ENCODE measurements around the gene UBR7.
"Not testable (repeated sequence)": the region's sequence is repeated elsewhere in the genome, so short reads cannot be mapped to it uniquely, and the experiment has no call there.

UBR7 gene

DNA sequence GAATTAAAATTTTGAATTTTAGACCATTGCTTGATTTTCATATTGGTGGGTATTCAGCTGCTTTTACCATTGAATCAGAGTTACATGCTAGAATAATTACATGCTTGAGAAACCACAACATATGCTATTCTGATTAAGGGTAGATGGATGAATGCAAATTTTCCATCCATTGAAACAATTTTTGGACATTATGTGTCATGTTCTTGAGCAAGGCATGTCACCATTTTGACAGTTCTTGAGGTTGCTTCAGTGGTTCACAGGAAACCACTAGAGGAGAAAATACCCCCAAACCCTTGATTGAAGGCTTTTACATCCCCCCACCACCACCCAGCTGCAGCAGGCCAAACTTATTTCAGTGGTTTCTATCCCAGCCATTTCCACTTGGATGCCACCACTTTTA, 13.5 kb downstream of the UBR7 start:
- Mint-ChIP-seq H3K36me3 (ENCODE audit: low read depth) (peaks cover 83% of the 10 kb centered on the region), H3K4me1 (ENCODE audit: low read depth) (peaks cover 5% of the 10 kb centered on the region), H3K4me3 (no peak overlapping the region), H3K27ac (no peak overlapping the region), H3K9me3 (no peaks in the 10 kb centered on the region), H3K27me3 (no peaks in the 10 kb centered on the region)
- DNase-seq: no peak

DNA sequence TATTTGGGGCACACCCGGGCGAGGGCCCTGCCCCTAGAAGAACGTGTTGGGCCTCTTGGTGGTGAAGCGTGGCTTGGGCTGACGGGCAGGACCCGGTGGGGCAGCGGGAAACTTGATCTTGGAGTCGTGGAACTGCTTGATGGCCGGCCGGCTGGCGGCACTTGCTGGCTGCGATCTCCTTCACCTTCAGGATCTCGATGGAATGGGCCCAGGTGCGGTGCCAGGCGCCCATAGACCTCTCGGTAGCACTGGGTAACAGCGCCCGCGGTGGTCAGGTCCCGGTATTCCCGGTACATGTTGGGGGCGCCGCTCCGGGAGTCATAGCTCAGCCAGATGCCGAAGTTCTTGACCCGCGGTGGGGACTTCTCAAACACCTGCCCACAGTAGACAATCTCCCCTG, 16.5 kb downstream of the UBR7 start:
- Mint-ChIP-seq H3K4me3 (no peak overlapping the region), H3K4me1 (ENCODE audit: low read depth) (peaks cover 5% of the 10 kb centered on the region), H3K9me3 (no peaks in the 10 kb centered on the region), H3K36me3 (ENCODE audit: low read depth) (peaks cover 84% of the 10 kb centered on the region), H3K27me3 (no peaks in the 10 kb centered on the region), H3K27ac (no peak overlapping the region)
- no peak for DNase-seq

DNA sequence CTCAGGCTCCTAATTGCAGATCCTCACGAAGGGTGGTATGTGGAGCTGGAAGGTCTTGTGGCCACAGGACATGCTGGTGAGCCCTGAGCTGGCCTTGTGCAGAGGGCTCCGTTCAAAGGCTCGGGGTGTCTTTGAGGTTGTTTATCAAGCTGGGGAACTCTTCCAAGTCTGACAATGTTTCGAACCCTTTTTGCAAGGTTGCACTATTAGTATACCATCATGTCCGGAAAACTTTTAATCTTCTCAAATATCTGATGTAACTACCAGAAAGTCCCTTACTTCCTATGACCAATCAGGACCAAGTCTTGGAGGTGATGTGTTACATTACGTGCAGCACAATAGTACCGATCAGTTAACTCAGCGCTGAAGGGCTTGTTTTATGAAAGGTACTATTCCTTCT, 21.5 kb downstream of the UBR7 start:
- Mint-ChIP-seq H3K4me3 (no peak overlapping the region), H3K36me3 (ENCODE audit: low read depth) (peaks cover 55% of the 10 kb centered on the region)
- DNase-seq: no peak

DNA sequence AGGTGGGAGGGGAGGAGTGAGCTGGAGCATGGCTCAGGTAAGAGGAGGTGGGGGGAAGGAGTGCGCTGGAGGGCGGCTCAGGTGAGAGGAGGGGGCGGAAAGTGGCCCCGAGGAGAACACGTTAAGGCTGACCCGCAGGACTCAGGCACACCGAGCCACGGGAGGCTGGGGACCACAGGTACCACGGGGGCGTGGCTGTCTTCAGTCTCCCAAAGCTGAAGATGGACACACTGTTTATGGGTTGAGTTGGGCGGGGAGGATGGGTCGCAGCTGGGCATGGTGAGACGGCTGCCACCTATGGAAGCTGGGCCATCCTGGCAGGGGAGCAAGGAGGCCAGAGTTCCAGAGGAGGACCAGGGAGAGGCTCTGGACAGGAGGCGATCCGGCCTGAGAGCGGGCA, 23.5 kb downstream of the UBR7 start:
- H3K9me3 Mint-ChIP-seq: no peaks in the 10 kb centered on the region
- H3K4me1 Mint-ChIP-seq (ENCODE audit: low read depth): peaks cover 16% of the 10 kb centered on the region
- H3K27ac Mint-ChIP-seq: no peak overlapping the region
- H3K27me3 Mint-ChIP-seq: peaks cover 12% of the 10 kb centered on the region
- H3K4me3 Mint-ChIP-seq: peak overlapping the region; percentile 71
- H3K36me3 Mint-ChIP-seq (ENCODE audit: low read depth): peaks cover 38% of the 10 kb centered on the region
- no peak for DNase-seq

More for the DNA sequence above, 21.5 kb downstream of the UBR7 start:
- H3K27ac Mint-ChIP-seq: no peak overlapping the region
- H3K27me3 Mint-ChIP-seq: peaks cover 12% of the 10 kb centered on the region
- no peaks in the 10 kb centered on the region for H3K9me3 Mint-ChIP-seq
- peaks cover 16% of the 10 kb centered on the region for H3K4me1 Mint-ChIP-seq (ENCODE audit: low read depth)

DNA sequence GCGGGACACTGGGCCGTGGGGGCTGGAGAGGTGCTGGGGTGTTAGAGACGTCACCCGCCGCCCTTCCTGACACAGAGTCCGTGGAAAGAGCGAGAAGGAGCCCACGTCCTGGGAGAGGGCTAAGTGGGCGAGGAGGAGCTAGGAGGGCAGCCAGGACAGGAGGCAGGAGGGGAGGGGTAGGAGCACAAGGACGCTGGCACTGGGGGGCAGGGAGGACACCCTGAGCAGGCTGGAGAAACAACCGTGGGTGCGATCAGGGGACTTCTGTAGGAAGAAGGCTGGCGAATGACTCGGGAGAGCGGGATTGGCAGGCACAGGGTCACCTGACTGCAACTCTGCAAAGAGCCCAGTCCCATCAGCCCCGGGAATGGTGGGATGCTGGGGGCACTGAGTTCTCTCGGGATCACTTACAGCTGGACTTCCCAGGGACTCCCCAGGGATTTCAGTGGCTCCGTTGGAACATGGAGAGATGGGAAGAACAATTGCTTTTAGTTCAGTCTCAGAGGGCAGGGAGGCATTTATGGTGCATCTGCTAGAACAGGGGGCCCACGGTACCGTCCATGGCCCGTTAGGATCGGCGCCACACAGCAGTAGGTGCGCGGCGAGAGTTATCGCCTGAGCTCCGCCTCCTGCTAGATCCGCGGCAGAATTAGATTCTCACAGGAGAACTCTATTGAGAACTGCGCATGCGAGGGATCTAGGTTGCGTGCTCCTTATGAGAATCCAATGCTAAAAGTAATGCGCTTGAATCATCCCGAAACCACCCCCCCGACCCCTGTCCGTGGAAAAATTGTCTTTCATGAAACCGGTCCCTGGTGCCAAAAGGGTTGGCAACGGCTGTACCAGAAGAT, 24.3 kb downstream of the UBR7 start:
- no peak for DNase-seq
- Mint-ChIP-seq H3K9me3 (no peaks in the 10 kb centered on the region), H3K4me3 (peak overlapping the region; percentile 71), H3K4me1 (ENCODE audit: low read depth) (peaks cover 19% of the 10 kb centered on the region), H3K27ac (peak overlapping the region; percentile 27), H3K36me3 (ENCODE audit: low read depth) (peaks cover 30% of the 10 kb centered on the region), H3K27me3 (peaks cover 12% of the 10 kb centered on the region)

DNA sequence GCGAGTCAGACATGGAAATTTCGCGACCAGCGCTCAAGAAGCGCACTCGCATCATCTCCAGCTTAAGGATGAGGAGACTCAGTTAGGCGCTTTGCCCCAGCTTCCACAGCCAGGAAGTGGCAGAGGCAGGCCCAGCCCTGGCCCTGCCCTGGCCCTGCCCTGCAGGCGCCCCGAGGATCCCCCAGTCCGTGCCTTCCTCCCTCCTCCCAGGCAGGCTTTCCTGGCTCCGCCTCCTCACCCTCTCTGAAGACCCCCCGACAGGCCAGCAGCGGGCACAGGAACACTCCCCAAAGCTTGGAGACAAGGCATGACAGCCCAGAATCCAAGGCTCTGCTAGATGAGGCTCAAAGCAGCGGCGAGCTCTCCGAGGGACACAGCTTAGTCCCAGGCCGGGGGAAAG, 25.1 kb downstream of the UBR7 start:
- no peaks in the 10 kb centered on the region for H3K9me3 Mint-ChIP-seq
- peaks cover 12% of the 10 kb centered on the region for H3K27me3 Mint-ChIP-seq
- H3K4me1 Mint-ChIP-seq (ENCODE audit: low read depth): peaks cover 23% of the 10 kb centered on the region
- no peak for DNase-seq
- no peak overlapping the region for H3K4me3 Mint-ChIP-seq
- H3K27ac Mint-ChIP-seq: peak overlapping the region; percentile 10
- H3K36me3 Mint-ChIP-seq (ENCODE audit: low read depth): peaks cover 24% of the 10 kb centered on the region

DNA sequence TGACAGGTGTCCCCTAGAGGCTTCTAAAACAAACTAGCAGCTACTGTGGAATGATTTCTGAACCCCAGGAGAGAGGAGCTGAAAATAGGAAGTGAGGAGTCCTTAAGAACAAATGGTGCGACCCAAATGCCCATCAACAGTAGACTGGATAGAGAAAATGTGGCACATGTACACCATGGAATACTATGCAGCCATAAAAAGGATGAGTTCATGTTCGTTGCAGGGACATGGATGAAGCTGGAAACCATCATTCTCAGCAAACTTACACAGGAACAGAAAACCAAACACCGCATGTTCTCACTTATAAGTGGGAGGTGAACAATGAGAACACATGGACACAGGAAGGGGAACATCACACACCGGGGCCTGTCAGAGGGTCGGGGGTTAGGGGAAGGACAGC, 26.0 kb downstream of the UBR7 start:
- peaks cover 15% of the 10 kb centered on the region for H3K36me3 Mint-ChIP-seq (ENCODE audit: low read depth)
- H3K9me3 Mint-ChIP-seq, H3K27ac Mint-ChIP-seq, H3K4me3 Mint-ChIP-seq, DNase-seq: not testable (repeated sequence)
- peaks cover 29% of the 10 kb centered on the region for H3K4me1 Mint-ChIP-seq (ENCODE audit: low read depth)
- peaks cover 12% of the 10 kb centered on the region for H3K27me3 Mint-ChIP-seq

DNA sequence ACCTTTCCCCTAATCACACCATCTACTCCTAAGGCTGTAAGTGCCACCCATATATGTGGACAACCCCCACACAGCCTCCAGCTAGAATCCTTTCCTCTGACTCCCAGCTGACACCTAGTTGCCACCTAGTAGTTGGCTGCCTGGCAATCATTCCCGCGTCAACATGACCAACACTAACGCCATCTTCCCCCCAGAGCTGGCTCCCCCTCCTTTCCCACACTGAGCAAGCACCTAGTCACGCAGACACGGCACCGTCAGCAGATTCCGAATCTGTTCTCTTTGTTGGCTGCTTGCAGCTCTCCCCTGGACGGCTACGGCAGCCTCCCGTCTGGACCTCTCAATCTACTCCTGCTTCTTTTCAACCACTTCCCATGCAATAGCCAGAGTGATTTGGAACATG, 27.7 kb downstream of the UBR7 start:
- no peak overlapping the region for H3K4me3 Mint-ChIP-seq
- peaks cover 33% of the 10 kb centered on the region for H3K4me1 Mint-ChIP-seq (ENCODE audit: low read depth)
- H3K27me3 Mint-ChIP-seq: peaks cover 12% of the 10 kb centered on the region
- H3K27ac Mint-ChIP-seq: no peak overlapping the region
- no peaks in the 10 kb centered on the region for H3K9me3 Mint-ChIP-seq
- no peak for DNase-seq
- peaks cover 5% of the 10 kb centered on the region for H3K36me3 Mint-ChIP-seq (ENCODE audit: low read depth)

DNA sequence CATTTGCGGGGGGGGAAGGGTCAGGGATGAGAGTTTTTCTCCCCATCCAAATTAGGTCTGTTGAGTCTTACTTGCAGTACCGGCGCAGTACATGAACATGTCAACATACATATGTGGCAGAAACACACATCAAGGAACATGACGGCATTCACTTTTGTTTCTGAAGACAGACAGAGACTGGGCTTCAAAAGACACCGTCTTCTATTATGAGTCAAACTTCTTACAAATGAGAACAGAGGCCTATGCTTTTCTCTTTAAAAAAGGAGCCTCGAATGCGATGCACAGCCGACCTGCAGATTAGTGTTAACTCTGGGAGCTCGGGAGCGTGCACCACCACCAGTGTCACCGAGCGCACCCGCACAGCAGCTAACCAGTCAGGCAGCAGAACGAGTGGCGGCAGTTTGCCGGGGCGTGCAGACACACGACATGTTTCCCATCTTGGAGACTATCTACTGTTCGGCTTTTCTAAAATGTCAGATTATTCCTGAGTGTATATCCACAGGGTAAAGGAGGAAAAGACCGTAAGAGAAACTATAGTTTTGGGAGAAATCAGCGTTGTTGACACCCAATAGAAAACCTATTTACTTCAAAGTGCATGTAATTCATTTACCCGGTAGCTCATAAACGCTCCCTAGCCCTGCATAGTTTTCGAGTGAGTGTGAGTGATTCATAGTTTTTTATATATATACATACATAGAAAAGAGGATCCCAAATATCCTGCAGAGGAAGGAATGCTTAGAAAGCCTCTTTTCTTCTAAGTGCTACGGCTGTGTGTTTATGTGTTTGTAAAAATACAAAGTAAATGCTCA, 33.0 kb downstream of the UBR7 start:
- peaks cover 48% of the 10 kb centered on the region for H3K36me3 Mint-ChIP-seq (ENCODE audit: low read depth)
- no peaks in the 10 kb centered on the region for H3K9me3 Mint-ChIP-seq
- DNase-seq: no peak
- H3K27me3 Mint-ChIP-seq: no peaks in the 10 kb centered on the region
- H3K4me3 Mint-ChIP-seq: no peak overlapping the region
- no peak overlapping the region for H3K27ac Mint-ChIP-seq
- peaks cover 18% of the 10 kb centered on the region for H3K4me1 Mint-ChIP-seq (ENCODE audit: low read depth)

DNA sequence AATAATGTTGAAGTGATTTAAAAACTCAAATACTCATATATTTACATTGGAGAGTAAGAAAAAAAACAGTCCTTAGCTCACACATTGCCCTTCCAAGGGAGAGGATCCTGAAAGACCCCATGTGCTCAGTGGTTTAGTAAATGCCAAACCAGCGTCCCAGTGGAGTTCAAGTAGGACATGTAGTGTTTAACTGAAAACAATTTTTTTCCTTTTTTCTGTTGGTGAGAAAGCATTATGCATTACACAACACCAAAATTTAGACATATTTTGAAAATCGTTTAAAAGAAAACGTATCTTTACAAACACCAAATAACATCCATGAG, 33.6 kb downstream of the UBR7 start:
- H3K27ac Mint-ChIP-seq: no peak overlapping the region
- peaks cover 54% of the 10 kb centered on the region for H3K36me3 Mint-ChIP-seq (ENCODE audit: low read depth)
- peaks cover 18% of the 10 kb centered on the region for H3K4me1 Mint-ChIP-seq (ENCODE audit: low read depth)
- no peak for DNase-seq
- no peak overlapping the region for H3K4me3 Mint-ChIP-seq
- no peaks in the 10 kb centered on the region for H3K9me3 Mint-ChIP-seq
- no peaks in the 10 kb centered on the region for H3K27me3 Mint-ChIP-seq

DNA sequence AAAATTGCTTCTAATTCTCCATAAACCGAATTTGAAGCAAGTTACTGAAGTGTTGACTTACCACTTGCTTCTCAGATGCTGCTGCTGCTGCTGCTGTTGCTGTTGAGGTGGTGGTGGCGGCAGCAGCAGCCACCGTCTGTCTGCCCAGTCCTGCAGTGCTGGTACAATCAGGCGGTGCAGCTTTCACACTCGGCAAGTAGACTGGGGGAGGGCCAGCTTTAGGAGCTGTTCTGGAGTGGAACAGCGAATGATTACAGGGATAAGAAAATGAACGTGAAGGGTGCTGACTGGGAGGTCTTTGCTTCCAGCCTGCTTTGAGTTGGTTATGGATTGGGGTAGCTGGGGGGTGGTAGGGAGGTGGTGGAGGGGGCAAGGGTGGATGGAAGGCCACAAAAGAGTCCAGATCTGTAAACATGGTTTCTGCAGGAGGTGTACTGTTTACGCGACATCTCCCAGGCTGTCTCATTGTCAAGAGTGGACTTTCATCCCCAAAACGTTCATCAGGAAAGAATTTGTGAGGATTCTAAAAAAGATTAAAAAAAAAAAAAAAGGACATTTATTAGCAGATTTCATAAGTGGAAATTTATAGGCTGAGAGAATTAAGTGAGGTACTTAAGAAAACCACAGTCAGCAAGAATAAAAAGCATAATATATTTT, 38.8 kb downstream of the UBR7 start:
- Mint-ChIP-seq H3K27ac (no peak overlapping the region), H3K36me3 (ENCODE audit: low read depth) (peaks cover 82% of the 10 kb centered on the region), H3K27me3 (no peaks in the 10 kb centered on the region), H3K4me1 (ENCODE audit: low read depth) (no peaks in the 10 kb centered on the region), H3K4me3 (no peak overlapping the region), H3K9me3 (no peaks in the 10 kb centered on the region)
- no peak for DNase-seq

DNA sequence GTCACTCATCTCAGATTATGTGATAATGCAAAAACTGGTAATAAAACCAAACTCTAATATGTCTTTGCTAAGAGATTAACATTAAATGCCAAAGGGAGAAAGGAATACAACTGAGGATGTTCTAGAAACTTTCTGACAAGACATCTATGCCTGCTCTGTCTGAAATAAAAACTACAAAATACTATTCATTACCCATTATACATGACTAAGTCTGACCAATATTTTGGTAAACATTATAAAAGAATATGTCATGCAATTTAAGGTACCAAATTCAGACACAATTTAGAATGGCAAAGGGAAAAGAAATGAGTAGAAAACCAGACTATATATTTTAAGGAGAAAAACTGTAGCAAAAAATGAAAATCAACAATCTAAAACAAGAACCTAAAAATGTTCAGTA, 39.5 kb downstream of the UBR7 start:
- no peaks in the 10 kb centered on the region for H3K27me3 Mint-ChIP-seq
- no peak for DNase-seq
- H3K4me1 Mint-ChIP-seq (ENCODE audit: low read depth): no peaks in the 10 kb centered on the region
- H3K4me3 Mint-ChIP-seq: no peak overlapping the region
- no peaks in the 10 kb centered on the region for H3K9me3 Mint-ChIP-seq
- no peak overlapping the region for H3K27ac Mint-ChIP-seq
- H3K36me3 Mint-ChIP-seq (ENCODE audit: low read depth): peaks cover 85% of the 10 kb centered on the region

DNA sequence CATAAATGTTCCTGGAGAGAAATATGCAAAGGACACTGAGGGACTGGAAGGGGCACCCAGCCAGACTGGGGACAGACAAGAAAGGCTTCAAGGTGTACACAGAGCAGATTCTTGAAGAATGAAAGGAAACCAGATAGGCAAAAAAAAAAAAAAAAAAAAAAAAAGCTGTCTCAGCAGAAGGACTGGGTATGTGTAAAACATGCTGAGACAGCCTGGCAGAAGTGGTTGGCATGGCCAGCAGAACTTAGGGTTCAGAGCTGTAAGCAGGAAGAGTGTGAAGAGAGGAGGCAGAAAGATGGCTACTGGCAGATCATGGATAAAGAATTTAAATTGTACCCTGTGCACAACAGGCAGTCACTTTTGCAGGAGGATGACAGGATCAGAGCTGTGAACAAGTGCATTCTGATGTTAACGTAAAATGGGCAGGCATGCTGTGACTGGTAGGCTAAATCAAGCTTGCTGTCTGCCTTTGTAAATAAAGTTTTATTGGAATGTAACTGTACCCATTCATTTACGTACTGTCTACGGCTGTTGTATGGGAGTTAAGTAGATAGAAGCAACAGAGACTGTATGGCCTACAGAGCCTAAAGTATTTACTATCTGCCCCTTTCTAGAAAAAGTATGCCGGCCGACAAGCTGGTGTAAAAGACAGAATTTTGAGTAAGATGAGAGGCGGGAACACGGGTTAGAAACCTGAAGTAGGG, 42.2 kb downstream of the UBR7 start:
- Mint-ChIP-seq H3K9me3 (no peaks in the 10 kb centered on the region), H3K27me3 (no peaks in the 10 kb centered on the region), H3K27ac (no peak overlapping the region), H3K4me1 (ENCODE audit: low read depth) (no peaks in the 10 kb centered on the region), H3K36me3 (ENCODE audit: low read depth) (peaks cover 75% of the 10 kb centered on the region), H3K4me3 (no peak overlapping the region)
- DNase-seq: no peak

DNA sequence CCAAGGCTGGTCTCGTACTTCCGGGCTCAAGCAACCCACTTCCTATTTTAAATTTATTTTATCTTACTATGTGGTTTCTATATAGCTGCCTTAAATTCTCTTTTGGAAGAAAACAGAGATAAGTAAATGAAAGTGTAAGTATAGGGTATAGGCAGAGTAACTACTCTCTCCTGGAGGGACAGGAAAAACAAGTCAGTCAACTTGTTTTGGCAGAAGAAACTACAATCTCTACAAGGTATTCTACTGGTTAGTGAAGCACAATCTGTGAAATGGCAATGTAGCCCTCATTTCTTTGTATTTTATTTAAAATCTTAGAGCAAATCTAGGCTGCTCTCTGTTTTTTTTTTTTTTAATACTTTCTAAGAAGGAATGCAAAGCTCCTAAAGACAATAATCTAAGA, 55.4 kb downstream of the UBR7 start:
- H3K9me3 Mint-ChIP-seq: no peaks in the 10 kb centered on the region
- no peak overlapping the region for H3K27ac Mint-ChIP-seq
- peaks cover 55% of the 10 kb centered on the region for H3K36me3 Mint-ChIP-seq (ENCODE audit: low read depth)
- no peak for DNase-seq
- H3K4me3 Mint-ChIP-seq: no peak overlapping the region
- no peaks in the 10 kb centered on the region for H3K27me3 Mint-ChIP-seq
- peaks cover 11% of the 10 kb centered on the region for H3K4me1 Mint-ChIP-seq (ENCODE audit: low read depth)

All from activated T-cell treated with anti-CD3 and anti-CD28 coated beads, Interleukin-2, amount 50 U/mL, for 24 hours (primary cell).